KMS-11 (cell line): ENCODE results near the gene NRBF2.
A peak's percentile ranks its signal among the peaks of the same experiment; 100 is the strongest.

Experiments used
- H2AFZ ChIP-seq: fragments of 200-600 bp; sonication (generic); 2 replicates; pipeline ENCODE4 v1.6.1; 2016; ENCODE audit warnings: antibody characterized with exemption, mixed run types, low read depth
- H3K27ac ChIP-seq: fragments of 200-600 bp; sonication (generic); 2 replicates; pipeline ENCODE4 v1.6.1; 2016; ENCODE audit warnings: mild to moderate bottlenecking, mixed run types
- H3K27me3 ChIP-seq: fragments of 200-600 bp; sonication (generic); 2 replicates; pipeline ENCODE4 v1.6.1; 2017; ENCODE audit warnings: mild to moderate bottlenecking, low read depth, mixed run types, moderate library complexity; ENCODE audit not compliant: insufficient read depth
- H3K36me3 ChIP-seq: fragments of 200-600 bp; sonication (generic); 2 replicates; pipeline ENCODE4 v1.6.1; 2017; ENCODE audit warnings: mild to moderate bottlenecking, mixed run types; ENCODE audit not compliant: insufficient read depth
- H3K4me1 ChIP-seq: fragments of 200-600 bp; sonication (generic); 2 replicates; pipeline ENCODE4 v1.6.1; 2016; ENCODE audit warnings: mild to moderate bottlenecking, low read depth, mixed run types; ENCODE audit not compliant: poor library complexity, severe bottlenecking
- H3K4me2 ChIP-seq: fragments of 200-600 bp; sonication (generic); 2 replicates; pipeline ENCODE4 v1.7.0; 2016; ENCODE audit warnings: mild to moderate bottlenecking, mixed run types
- H3K4me3 ChIP-seq: fragments of 200-600 bp; sonication (generic); IDR thresholded peaks from 2 replicates; pipeline ENCODE4 v1.6.1; 2017; ENCODE audit warnings: low read depth, low read length, mixed read lengths; ENCODE audit not compliant: insufficient read depth
- H3K79me2 ChIP-seq: fragments of 200-600 bp; sonication (generic); 2 replicates; pipeline ENCODE4 v1.6.1; 2016; ENCODE audit warnings: low read depth, mixed run types; ENCODE audit not compliant: insufficient read depth
- H3K9ac ChIP-seq: fragments of 200-600 bp; sonication (generic); 2 replicates; pipeline ENCODE4 v1.6.1; 2016; ENCODE audit warnings: mild to moderate bottlenecking, mixed run types
- H4K20me1 ChIP-seq: fragments of 200-600 bp; sonication (generic); 2 replicates; pipeline ENCODE4 v1.6.1; 2016; ENCODE audit warnings: mild to moderate bottlenecking, mixed run types; ENCODE audit not compliant: insufficient read depth
- TF ChIP-seq, protein P1 (sequence below): fragments of 200-600 bp; sonication (generic); conservative IDR thresholded peaks from 2 replicates; pipeline ENCODE4 v1.6.1; 2017; ENCODE audit warnings: low read depth, mild to moderate bottlenecking, antibody characterized with exemption, low read length, moderate library complexity, mixed read lengths

The NRBF2 gene

DNA sequence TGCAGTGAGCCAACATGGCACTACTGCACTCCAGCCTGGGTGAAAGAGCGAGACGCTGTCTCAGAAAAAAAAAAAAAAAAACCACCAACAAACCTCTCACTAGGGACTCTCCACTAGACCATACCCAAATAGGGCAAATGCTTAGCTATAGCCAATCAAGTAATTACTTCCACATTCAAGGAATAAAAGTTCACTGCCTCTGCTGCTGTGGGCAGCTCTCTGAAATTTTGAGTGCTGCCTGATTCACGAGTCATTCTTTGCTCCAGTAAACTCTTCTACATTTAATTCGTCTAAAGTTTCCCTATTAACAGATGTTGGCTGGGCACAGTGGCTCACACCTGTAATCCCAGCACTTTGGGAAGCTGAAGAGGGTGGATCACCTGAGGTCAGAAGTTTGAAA lies 4.7 kb upstream of the NRBF2 start:
- Histone ChIP-seq H3K36me3 (no peaks in the 10 kb centered on the region), H3K4me1 (peaks cover 5% of the 10 kb centered on the region), H3K27me3 (no peaks in the 10 kb centered on the region), H3K4me3 (no peak overlapping the region), H3K79me2 (no peaks in the 10 kb centered on the region; the same call in 1 of the 2 replicates), H3K27ac (no peak overlapping the region), H3K4me2 (no peak overlapping the region), H4K20me1 (no peaks in the 10 kb centered on the region), H2AFZ (no peak overlapping the region), H3K9ac (no peak overlapping the region)
- TF ChIP-seq, protein P1, sequence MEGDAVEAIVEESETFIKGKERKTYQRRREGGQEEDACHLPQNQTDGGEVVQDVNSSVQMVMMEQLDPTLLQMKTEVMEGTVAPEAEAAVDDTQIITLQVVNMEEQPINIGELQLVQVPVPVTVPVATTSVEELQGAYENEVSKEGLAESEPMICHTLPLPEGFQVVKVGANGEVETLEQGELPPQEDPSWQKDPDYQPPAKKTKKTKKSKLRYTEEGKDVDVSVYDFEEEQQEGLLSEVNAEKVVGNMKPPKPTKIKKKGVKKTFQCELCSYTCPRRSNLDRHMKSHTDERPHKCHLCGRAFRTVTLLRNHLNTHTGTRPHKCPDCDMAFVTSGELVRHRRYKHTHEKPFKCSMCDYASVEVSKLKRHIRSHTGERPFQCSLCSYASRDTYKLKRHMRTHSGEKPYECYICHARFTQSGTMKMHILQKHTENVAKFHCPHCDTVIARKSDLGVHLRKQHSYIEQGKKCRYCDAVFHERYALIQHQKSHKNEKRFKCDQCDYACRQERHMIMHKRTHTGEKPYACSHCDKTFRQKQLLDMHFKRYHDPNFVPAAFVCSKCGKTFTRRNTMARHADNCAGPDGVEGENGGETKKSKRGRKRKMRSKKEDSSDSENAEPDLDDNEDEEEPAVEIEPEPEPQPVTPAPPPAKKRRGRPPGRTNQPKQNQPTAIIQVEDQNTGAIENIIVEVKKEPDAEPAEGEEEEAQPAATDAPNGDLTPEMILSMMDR, result no peak

DNA sequence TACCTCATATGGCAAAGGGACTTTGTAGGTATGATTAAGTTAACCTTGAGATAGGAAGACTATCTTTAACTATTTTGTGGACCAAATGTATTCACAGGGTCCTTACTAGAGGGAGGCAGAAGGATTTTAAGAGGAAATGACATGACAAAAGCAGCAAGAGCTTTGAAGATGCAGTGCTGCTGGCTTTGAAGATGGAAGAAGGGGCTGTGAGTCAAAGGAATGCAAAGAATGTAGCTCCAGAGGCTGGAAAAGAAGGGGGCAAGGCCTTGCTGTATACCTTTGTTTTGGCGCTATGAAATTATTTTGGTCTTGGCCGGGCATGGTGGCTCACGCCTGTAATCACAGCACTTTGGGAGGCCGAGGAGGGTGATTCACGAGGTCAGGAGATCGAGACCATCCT lies 3.2 kb upstream of the NRBF2 start:
- Histone ChIP-seq H3K27me3 (no peaks in the 10 kb centered on the region), H4K20me1 (no peaks in the 10 kb centered on the region), H3K79me2 (peaks cover 13% of the 10 kb centered on the region), H3K36me3 (no peaks in the 10 kb centered on the region), H3K27ac (no peak overlapping the region), H3K4me2 (no peak overlapping the region), H3K9ac (no peak overlapping the region), H3K4me1 (peaks cover 12% of the 10 kb centered on the region), H3K4me3 (no peak overlapping the region), H2AFZ (no peak overlapping the region)
- TF ChIP-seq, protein P1, result no peak

DNA sequence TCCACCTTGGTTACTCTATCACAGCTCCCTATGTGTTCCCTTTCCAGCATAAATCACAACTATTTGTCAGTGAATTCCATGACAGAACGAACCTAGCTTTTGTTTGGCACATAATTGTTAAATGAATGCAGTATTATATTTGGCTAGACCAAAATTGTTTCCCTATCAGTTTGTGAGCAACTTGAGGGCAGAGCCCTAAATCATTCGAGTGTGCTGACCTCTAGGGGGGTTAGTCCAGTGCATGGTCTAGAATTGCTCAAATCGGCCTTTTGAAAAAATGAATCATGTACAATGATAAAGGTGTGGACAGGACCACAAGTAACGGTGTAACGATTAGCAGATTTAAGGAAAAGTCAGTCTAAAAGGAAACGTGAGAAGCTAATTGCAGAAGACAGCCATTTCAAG lies 475 bp upstream of the NRBF2 start:
- Histone ChIP-seq H3K4me2 (peak overlapping the region; percentile 44), H3K27ac (no peak overlapping the region; the same call in 1 of the 2 replicates), H2AFZ (peak overlapping the region; percentile 87)

DNA sequence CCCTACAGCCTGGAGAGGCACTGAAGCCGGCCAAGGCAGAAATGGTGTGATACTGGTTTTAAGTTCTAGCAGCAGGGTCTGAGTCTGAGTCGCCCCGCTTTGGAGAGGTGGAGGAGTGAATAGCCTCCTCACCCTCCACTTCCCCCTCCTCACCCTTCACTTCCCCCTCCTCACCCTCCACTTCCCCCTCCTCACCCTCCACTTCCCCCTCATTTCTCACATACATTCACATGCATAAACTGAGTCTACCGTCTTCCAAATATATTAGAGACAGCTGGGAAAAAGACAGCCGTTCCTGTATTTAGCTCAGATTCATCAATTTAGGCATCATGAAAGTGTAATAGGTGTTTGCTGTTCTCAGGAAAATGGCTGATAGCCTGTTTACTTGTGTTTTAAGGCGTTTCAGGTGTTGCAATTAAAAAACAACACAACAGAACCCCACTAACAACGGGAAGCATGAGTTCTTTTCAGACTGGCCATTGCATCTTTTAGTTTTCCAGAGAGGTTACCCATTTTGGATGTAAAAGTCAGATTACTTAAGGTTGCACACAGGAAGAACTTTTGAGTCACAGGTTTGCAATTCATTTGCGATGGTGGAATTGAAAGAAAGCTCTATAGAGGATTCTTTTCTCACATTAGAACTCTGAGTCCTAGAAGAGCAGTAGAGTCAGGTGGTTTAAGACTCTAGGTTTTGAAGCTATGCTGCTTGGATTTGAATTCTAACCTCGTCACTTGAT lies 861 bp downstream of the NRBF2 start:
- TF ChIP-seq, protein P1, result no peak
- H3K27ac ChIP-seq, result peak overlapping the region; percentile 85
- H3K4me1 ChIP-seq, result peaks cover 17% of the 10 kb centered on the region
- peak overlapping the region; percentile 87; the same call in 1 of the 2 replicates for H2AFZ ChIP-seq
- peak overlapping the region; percentile 95 for H3K4me2 ChIP-seq
- H4K20me1 ChIP-seq, result no peaks in the 10 kb centered on the region
- no peak overlapping the region for H3K4me3 ChIP-seq
- no peaks in the 10 kb centered on the region for H3K36me3 ChIP-seq
- no peaks in the 10 kb centered on the region for H3K27me3 ChIP-seq
- peak overlapping the region; percentile 76 for H3K9ac ChIP-seq
- H3K79me2 ChIP-seq, result peaks cover 54% of the 10 kb centered on the region

More for the DNA sequence above, 475 bp upstream of the NRBF2 start:
- no peaks in the 10 kb centered on the region for H3K36me3 ChIP-seq
- H3K4me1 ChIP-seq, result peaks cover 17% of the 10 kb centered on the region
- TF ChIP-seq, protein P1, result no peak
- H3K9ac ChIP-seq, result no peak overlapping the region
- H3K27me3 ChIP-seq, result no peaks in the 10 kb centered on the region
- peaks cover 41% of the 10 kb centered on the region for H3K79me2 ChIP-seq
- no peak overlapping the region for H3K4me3 ChIP-seq
- H4K20me1 ChIP-seq, result no peaks in the 10 kb centered on the region
